Non-pigmented ciliary epithelial cell (primary cell): Measurements from ENCODE around the gene TRAPPC6A.

ENCODE experiments used
- DNase-seq: peaks from one replicate; pipeline ENCODE4 v3.0.0-alpha.2; 2010; ENCODE audit warnings: low read depth

Gene TRAPPC6A

GRCh38 chr19:45163751-45164460, 14.1 kb downstream of the TRAPPC6A start:
- no peak for DNase-seq

- DNase-seq = no peak
These were observed 14.9 kb downstream of the TRAPPC6A start for GRCh38 chr19:45163156-45163555.

- DNase-seq = no peak
These were observed 15.4 kb downstream of the TRAPPC6A start for GRCh38 chr19:45162608-45163143.

- DNase-seq = no peak
These were observed 16.1 kb downstream of the TRAPPC6A start for GRCh38 chr19:45161738-45162607.

GRCh38 chr19:45160870-45161737, 16.9 kb downstream of the TRAPPC6A start, which contains the start of gene NKPD1:
Gene NKPD1, minus strand, starts transcription at chr19:45160982. Its CDS starts 832 bp downstream, at chr19:45160150.
- no peak for DNase-seq

GRCh38 chr19:45159971-45160324, 18.1 kb downstream of the TRAPPC6A start:
- no peak for DNase-seq

GRCh38 chr19:45159210-45159970, 18.6 kb downstream of the TRAPPC6A start:
- no peak for DNase-seq

GRCh38 chr19:45158503-45159209, 19.4 kb downstream of the TRAPPC6A start:
- no peak for DNase-seq

- no peak for DNase-seq
These were observed 21.3 kb downstream of the TRAPPC6A start for GRCh38 chr19:45156751-45157150.

- no peak for DNase-seq
These were observed 21.9 kb downstream of the TRAPPC6A start for GRCh38 chr19:45156011-45156630.

GRCh38 chr19:45154064-45154827, 23.8 kb downstream of the TRAPPC6A start:
- DNase-seq = peak; percentile 69

GRCh38 chr19:45153339-45154063, 24.5 kb downstream of the TRAPPC6A start:
- DNase-seq = no peak

GRCh38 chr19:45152504-45153338, 25.3 kb downstream of the TRAPPC6A start:
- peak; percentile 9 for DNase-seq

GRCh38 chr19:45151821-45152503, 26.1 kb downstream of the TRAPPC6A start:
- DNase-seq = no peak

GRCh38 chr19:45151320-45151719, 26.7 kb downstream of the TRAPPC6A start:
- no peak for DNase-seq

GRCh38 chr19:45150751-45151281, 27.2 kb downstream of the TRAPPC6A start:
- no peak for DNase-seq

- DNase-seq = no peak
These were observed 27.9 kb downstream of the TRAPPC6A start for GRCh38 chr19:45150180-45150579.
